Stomach (tissue), 9 donors: ENCODE data around the gene SHBG. TPM values are rescaled to one million over a fixed set of nuclear protein-coding genes. Genes with fewer than 3 reads are reported as not detected.

ENCODE experiments used
- DNase-seq, 2 donors: peaks; one replicate each; pipeline versions ENCODE4 v3.0.0 to v3.0.0-alpha.2; 2013 to 2019
- H3K27ac ChIP-seq, 5 donors: fragments of 200-600 bp in 4 of 5; sonication (generic) in 4 of 5; one replicate each; pipeline ENCODE4 v1.5.1; 2013 to 2019; ENCODE audit warnings: mild to moderate bottlenecking in 1 of 5, moderate library complexity in 1 of 5
- H3K27me3 ChIP-seq, 3 donors: fragments of 200-600 bp; sonication (generic); one replicate each; pipeline ENCODE4 v1.5.1; 2017 to 2019; ENCODE audit warnings: mixed run types in 1 of 3
- H3K36me3 ChIP-seq, 4 donors: fragments of 200-600 bp; sonication (generic); 1 replicate in 3 of 4; 2 replicates in 1 of 4; pipeline ENCODE4 v1.5.1; 2016 to 2019
- H3K4me1 ChIP-seq, 4 donors: fragments of 200-600 bp; sonication (generic); one replicate each; pipeline ENCODE4 v1.5.1; 2016 to 2019
- H3K4me3 ChIP-seq, 4 donors: fragments of 200-600 bp; sonication (generic) in 3 of 4; one replicate each; pipeline ENCODE4 v1.5.1; 2016 to 2019; ENCODE audit warnings: mild to moderate bottlenecking in 1 of 4
- H3K9me3 ChIP-seq, 4 donors: fragments of 200-600 bp; sonication (generic); one replicate each; pipeline ENCODE4 v1.5.1; 2016 to 2019
- CTCF ChIP-seq, 7 experiments: fragments of 450-650 bp in 4 of 7; fragments of 200-600 bp in 3 of 7; sonication (generic) in 3 of 7; IDR thresholded peaks; one replicate each; pipeline ENCODE4 v1.5.1; 2016 to 2019; ENCODE audit warnings: antibody characterized with exemption in 7 of 7, control low read depth in 2 of 7, mild to moderate bottlenecking in 1 of 7
- EP300 ChIP-seq: sonication (generic); formaldehyde crosslinking; IDR thresholded peaks from one replicate; pipeline ENCODE4 v1.6.1; 2017; ENCODE audit warnings: antibody characterized with exemption
- POLR2A ChIP-seq, 4 donors: fragments of 450-650 bp; IDR thresholded peaks; one replicate each; pipeline ENCODE4 v1.6.1; 2016; ENCODE audit warnings: antibody characterized with exemption in 4 of 4, control low read depth in 2 of 4, mild to moderate bottlenecking in 1 of 4, moderate library complexity in 1 of 4
- POLR2AphosphoS5 ChIP-seq, 3 donors: sonication (generic); formaldehyde crosslinking; IDR thresholded peaks; one replicate each; pipeline ENCODE4 v1.6.1; 2016; ENCODE audit warnings: antibody characterized with exemption in 3 of 3
- WGBS, 5 donors: extraction: QIAGEN DNeasy Blood & Tissue Kit in 3 of 5; methylation state at CpG; one replicate each; pipeline versions ENCODE4 v1.1.5 to v1.1.7; 2013 to 2018; 5-methylcytosine and 5-hydroxymethylcytosine counted together
- intact Hi-C: fragments of 100-400 bp; cut with DNase I; formaldehyde crosslinking; loops from one replicate; pipeline ENCODE4 v1.15.1; 2023; ENCODE audit warnings: low total_unique reads
- polyA plus RNA-seq, 3 donors: library from polyadenylated mRNA; stranded (reverse); fragments of 200-250 nt; gene quantifications; one replicate each; pipeline ENCODE4 v1.2.3, GENCODE V29; 2013
- total RNA-seq, 5 donors: library from RNA; depleted of rRNA; stranded (reverse); fragments of >200 nt; gene quantifications; one replicate each; pipeline versions ENCODE4 v1.1.0 to v1.2.3, GENCODE V29; 2014 to 2016
- donor health status: healthy with polysubstance abuse.
- donor health status: Bipolar disorder and iron deficiency.
- donor health status: healthy.

SHBG gene
- total and polyA plus RNA-seq, 8 donors: 0.20 to 1.2 (median 0.37) TPM; not detected in 5

- Histone ChIP-seq H3K27ac (peak within 1 kb of the TSS; percentile 90 to 97 (median 94)), H3K4me1 (peaks cover 60 to 94% (median 89%) of the 10 kb centered on the region in 4 donors), H3K36me3 (peaks cover 5 to 43% (median 32%) of the 10 kb centered on the region in 4 donors), H3K27me3 (no peaks in the 10 kb centered on the region), H3K4me3 (peak within 1 kb of the TSS; percentile 55 to 66 (median 60)), H3K9me3 (no peaks in the 10 kb centered on the region)
- intact Hi-C loops: no loop called here
- TF ChIP-seq EP300 (no peak), CTCF (IDR thresholded peaks at IDR 0.05) (no peak), POLR2A (IDR thresholded peaks at IDR 0.05) (peak in 1 of 4 donors; percentile 23), POLR2AphosphoS5 (IDR thresholded peaks at IDR 0.05) (peak; percentile 75 to 95 (median 80))
- DNase-seq: peak; percentile 96 to 99
- 1 to 14% (median 14%) methylated on average over 53 to 69 of the region's 69 CpGs for WGBS, 5 donors
These were observed 46.5 kb upstream of the SHBG start, which contains the start of gene MPDU1 for GRCh38 chr17:7583253-7584109. MPDU1 (plus strand) TSS chr17:7583852; CDS start chr17:7583863, 11 bp downstream.

- H3K4me3 ChIP-seq: no peak overlapping the region
- H3K27me3 ChIP-seq: no peaks in the 10 kb centered on the region
- TF ChIP-seq EP300 (no peak), CTCF (IDR thresholded peaks at IDR 0.05) (peak in 2 of 7 experiments; percentile 11 to 15)
- WGBS, 5 donors: 53 to 67% (median 61%) methylated on average over 7 to 9 of the region's 9 CpGs
- H3K9me3 ChIP-seq: no peaks in the 10 kb centered on the region
- DNase-seq: peak; percentile 54 to 76
- intact Hi-C loops: no loop called here
- peak overlapping the region in 4 of 5 donors; percentile 28 to 83 (median 62) for H3K27ac ChIP-seq
- H3K4me1 ChIP-seq: peaks cover 38 to 81% (median 71%) of the 10 kb centered on the region in 4 donors
- peaks cover 8 to 57% (median 44%) of the 10 kb centered on the region in 4 donors for H3K36me3 ChIP-seq
These were observed 43.1 kb upstream of the SHBG start for GRCh38 chr17:7586673-7587419.

GRCh38 chr17:7587420-7588151, 42.3 kb upstream of the SHBG start:
- peaks cover 31 to 74% (median 64%) of the 10 kb centered on the region in 4 donors for H3K4me1 ChIP-seq
- peaks cover 16 to 64% (median 51%) of the 10 kb centered on the region in 4 donors for H3K36me3 ChIP-seq
- H3K9me3 ChIP-seq: no peaks in the 10 kb centered on the region
- no peak for TF ChIP-seq POLR2AphosphoS5 (IDR thresholded peaks at IDR 0.05)
- TF ChIP-seq POLR2A (IDR thresholded peaks at IDR 0.05): no peak
- no peak for TF ChIP-seq EP300
- no peak for TF ChIP-seq CTCF (IDR thresholded peaks at IDR 0.05)
- H3K27me3 ChIP-seq: no peaks in the 10 kb centered on the region
- no peak overlapping the region for H3K4me3 ChIP-seq
- intact Hi-C loops: no loop called here
- DNase-seq: peak in 1 of 2 donors; percentile 66
- 60 to 74% (median 73%) methylated on average over 12 of the region's 12 CpGs for WGBS, 5 donors
- peak overlapping the region in 4 of 5 donors; percentile 34 to 83 (median 62) for H3K27ac ChIP-seq
